HG02870 (cell line): ENCODE results near the gene RTF1.
"Not testable (repeated sequence)": the region's sequence is repeated elsewhere in the genome, so short reads cannot be mapped to it uniquely, and the experiment has no call there.

Experiments
- ATAC-seq: cut with Tn5 transposase; IDR thresholded peaks from one replicate; pipeline ENCODE4 v1.9.1; 2021; ENCODE audit warnings: mild to moderate bottlenecking, moderate library complexity; ENCODE audit not compliant: unreplicated experiment

Gene RTF1

GRCh38 chr15:41435037-41435786 lies 18.3 kb downstream of the RTF1 start:
- no peak for ATAC-seq

GRCh38 chr15:41437448-41437847 lies 20.6 kb downstream of the RTF1 start:
- no peak for ATAC-seq

- ATAC-seq: no peak
Measured at GRCh38 chr15:41438206-41438605, 21.3 kb downstream of the RTF1 start.

GRCh38 chr15:41438745-41439144 lies 21.9 kb downstream of the RTF1 start:
- ATAC-seq: not testable (repeated sequence)

GRCh38 chr15:41443275-41443674 lies 26.4 kb downstream of the RTF1 start:
- ATAC-seq: no peak

GRCh38 chr15:41445399-41445798 lies 28.5 kb downstream of the RTF1 start:
- ATAC-seq: no peak

GRCh38 chr15:41462084-41462795 lies 45.3 kb downstream of the RTF1 start:
- no peak for ATAC-seq

- ATAC-seq: no peak
Measured at GRCh38 chr15:41464889-41465580, 48.1 kb downstream of the RTF1 start.

GRCh38 chr15:41465822-41466421 lies 49.0 kb downstream of the RTF1 start:
- no peak for ATAC-seq

- ATAC-seq: no peak
Measured at GRCh38 chr15:41466711-41467110, 49.8 kb downstream of the RTF1 start.

GRCh38 chr15:41469644-41470043 lies 52.7 kb downstream of the RTF1 start:
- ATAC-seq: not testable (repeated sequence)

GRCh38 chr15:41473418-41473817 lies 56.5 kb downstream of the RTF1 start:
- no peak for ATAC-seq

- ATAC-seq: no peak
Measured at GRCh38 chr15:41474436-41474835, 57.5 kb downstream of the RTF1 start.

- no peak for ATAC-seq
Measured at GRCh38 chr15:41474941-41475340, 58.0 kb downstream of the RTF1 start.

GRCh38 chr15:41476416-41477048 lies 59.6 kb downstream of the RTF1 start:
- no peak for ATAC-seq

- no peak for ATAC-seq
Measured at GRCh38 chr15:41480396-41481140, 63.7 kb downstream of the RTF1 start.

GRCh38 chr15:41482110-41482877 lies 65.4 kb downstream of the RTF1 start:
- no peak for ATAC-seq

GRCh38 chr15:41483115-41483514 lies 66.2 kb downstream of the RTF1 start:
- peak; percentile 84 for ATAC-seq

- ATAC-seq: peak; percentile 23
Measured at GRCh38 chr15:41483519-41483918, 66.6 kb downstream of the RTF1 start.
